Stimulated activated CD8-positive, alpha-beta memory T cell treated with anti-CD3 and anti-CD28 coated beads, Interleukin-7, amount 100 ng/mL, for 1 hour (primary cell): ENCODE measurements around the gene RNASE12.
"Not testable (repeated sequence)": the region's sequence is repeated elsewhere in the genome, so short reads cannot be mapped to it uniquely, and the experiment has no call there.

ENCODE experiments used
- DNase-seq, 2 donors: peaks; one replicate each; pipeline ENCODE4 v3.0.0-alpha.2; 2020; ENCODE audit warnings: low read depth in 2 of 2

Gene RNASE12

GRCh38 chr14:20583142-20583541, 8.0 kb downstream of the RNASE12 start:
- DNase-seq, result no peak

- no peak for DNase-seq
Measured at GRCh38 chr14:20580242-20580641, 10.9 kb downstream of the RNASE12 start.

DNA sequence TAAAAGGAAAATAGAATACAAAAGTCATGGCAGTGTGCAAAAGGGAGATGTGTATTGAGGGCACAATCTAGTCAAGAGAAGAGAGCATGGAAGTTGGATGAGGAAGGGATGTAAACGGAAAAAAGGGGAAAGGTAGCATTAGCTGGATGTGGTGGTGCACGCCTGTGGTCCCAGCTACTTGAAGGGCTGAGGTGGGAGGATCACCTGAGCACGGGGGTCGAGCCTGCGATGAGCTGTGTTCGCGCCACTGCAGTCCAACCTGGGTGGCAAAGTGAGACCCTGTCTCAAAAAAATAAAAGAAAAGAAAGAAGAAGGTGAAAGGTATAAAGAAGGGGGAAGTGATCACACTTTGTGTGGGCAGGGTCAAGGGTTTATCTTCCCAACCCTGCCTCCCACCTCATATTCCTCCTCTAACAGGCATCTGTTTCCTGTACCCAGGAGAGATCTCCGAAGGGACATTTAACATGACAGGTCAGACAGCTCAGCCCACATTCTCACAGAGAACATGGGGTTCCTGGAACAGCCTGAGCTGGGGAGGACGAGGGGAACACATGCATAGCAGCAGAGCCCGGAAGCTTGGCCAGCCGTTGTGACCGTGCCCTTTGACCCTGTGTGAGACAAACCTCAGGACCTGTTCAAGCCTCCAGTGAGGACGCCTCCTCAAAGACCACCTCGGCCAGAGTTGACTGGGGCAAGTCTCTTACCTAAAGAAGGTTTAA, 12.2 kb downstream of the RNASE12 start:
- DNase-seq, result no peak

DNA sequence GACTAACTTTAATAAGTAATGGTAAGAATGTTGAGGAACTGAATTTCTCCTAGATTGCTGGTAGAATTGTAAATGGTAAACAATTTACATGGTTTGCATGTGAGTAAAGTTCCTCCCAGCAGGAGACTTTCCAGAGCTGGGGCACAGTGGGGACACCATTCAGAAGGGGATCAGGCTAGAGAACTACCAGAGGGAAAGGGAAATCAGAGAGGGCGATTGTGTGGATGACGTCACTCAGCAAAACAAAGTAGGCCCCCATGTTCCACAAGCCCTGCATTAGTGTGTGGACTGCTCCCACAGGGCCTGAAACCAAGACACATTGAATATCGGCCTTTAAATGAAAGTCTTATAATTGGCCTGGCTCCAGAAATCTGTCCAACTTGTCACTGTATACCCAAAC, 12.9 kb downstream of the RNASE12 start:
- DNase-seq, result no peak

DNA sequence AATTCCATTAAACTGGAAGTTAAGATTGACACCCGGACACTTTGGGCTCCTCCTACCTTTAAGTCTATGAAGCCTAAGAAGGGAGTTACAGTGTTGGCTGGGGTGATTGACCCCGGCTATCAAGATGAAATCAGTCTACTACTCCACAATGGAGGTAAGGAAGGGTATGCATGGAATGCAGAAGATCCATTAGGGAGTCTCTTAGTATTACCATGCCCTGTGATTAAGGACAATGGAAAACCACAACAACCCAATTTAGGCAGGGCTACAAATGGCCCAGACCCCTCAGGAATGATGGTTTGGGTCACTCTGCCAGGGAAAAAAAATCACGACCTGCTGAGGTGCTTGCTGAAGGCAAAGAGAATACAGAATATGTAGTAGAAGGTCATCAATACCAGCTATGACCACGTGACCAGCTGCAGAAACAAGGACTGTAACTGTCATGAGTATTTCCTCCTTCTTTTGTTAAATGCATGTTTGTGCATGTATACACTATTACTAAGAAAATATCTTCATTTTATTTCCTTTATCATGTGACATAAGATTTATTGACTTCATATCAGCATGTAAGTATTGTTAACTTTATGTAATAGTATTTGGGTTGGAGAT, 18.7 kb downstream of the RNASE12 start:
- DNase-seq, result not testable (repeated sequence)

DNA sequence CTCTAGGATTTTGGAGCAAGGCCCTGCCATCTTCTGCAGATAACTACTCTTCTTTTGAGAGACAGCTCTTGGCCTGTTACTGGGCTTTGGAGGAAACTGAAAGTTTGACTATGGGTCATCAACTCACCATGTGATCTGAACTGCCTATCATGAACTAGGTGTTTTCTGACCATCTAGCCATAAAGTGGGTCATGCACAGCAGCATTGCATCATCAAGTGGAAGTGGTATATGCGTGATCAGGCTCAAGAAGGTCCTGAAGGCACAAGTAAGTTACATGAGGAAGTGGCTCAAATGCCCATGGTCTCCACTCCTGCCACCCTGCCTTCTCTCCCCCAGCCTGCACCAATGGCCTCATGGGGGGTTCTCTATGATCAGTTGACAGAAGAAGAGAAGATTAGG, 20.5 kb downstream of the RNASE12 start:
- DNase-seq, result not testable (repeated sequence)

DNA sequence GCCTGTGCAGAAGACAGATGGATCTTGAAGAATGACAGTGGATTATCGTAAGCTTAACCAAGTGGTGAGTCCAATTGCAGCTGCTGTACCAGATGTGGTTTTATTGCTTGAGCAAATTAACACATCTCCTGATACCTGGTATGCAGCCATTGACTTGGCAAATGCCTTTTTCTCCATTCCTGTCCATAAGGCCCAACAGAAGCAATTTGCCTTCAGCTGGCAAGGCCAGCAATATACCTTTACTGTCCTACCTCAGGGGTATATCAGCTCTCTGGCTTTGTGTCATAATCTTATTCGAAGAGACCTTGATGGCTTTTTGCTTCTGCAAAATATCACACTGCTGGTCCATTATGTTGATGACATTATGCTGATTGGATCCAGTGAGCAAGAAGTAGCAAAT, 21.3 kb downstream of the RNASE12 start:
- not testable (repeated sequence) for DNase-seq

DNA sequence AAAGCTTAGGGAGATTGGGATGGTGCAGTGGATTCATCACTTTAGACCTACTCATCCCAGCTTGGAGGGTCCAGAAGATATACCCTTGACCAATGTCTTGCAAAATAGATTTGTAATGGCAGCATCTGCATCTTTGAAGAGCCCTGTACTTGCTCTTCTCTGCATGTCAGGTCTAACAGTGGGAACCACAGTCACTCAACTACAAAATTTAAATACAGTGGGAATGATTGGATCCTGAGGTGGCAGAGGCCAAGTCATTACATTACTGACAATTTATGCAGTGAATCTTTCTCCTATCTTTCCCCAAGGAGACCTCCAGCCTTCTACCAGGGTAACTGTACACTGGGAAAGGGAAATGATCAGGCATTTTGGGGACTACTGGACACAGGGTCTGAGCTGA, 22.1 kb downstream of the RNASE12 start:
- DNase-seq, result no peak

- DNase-seq, result no peak
Measured at GRCh38 chr14:20568393-20568792, 22.8 kb downstream of the RNASE12 start.

- not testable (repeated sequence) for DNase-seq
Measured at GRCh38 chr14:20567199-20567598, 24.0 kb downstream of the RNASE12 start.

- DNase-seq, result no peak
Measured at GRCh38 chr14:20564501-20564997, 26.6 kb downstream of the RNASE12 start.

DNA sequence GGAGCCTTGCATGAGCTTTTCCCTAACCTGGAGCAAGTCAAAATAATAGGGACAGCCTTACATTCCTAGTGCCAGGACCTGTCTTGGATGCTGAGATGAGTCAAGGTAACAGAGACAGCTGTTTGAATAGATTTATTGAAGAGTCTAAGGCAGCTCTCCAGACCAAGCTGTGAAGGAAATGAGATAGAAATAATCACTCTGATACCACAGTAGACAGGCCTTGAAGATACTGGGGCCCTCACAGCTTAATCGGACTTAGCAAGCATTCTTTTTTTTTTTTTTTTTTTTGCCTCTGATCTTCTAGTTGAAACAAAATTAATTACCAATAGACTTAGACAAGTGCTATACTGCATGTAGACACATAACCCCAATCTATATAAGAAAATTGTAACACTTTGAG, 27.2 kb downstream of the RNASE12 start:
- no peak for DNase-seq

DNA sequence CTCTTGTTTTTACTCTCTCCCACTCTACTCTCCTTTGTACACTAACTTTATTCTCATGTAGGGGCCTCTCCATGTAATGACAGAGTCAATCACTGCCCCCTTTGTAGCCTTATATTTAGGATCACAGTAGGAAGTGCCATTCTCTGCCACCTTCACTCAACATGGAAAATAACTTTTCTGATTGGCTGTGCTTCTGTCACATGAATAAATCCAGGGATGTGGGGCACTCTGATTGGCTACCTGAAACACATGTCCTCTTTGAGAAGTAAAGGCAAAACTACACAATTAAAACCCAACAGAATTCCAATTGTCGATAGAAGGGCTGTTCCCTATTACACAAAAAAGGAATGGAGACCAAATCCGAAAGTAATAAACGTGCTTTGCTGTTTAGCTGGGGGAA, 30.2 kb downstream of the RNASE12 start, which contains the start of gene RNASE9:
RNASE9 (minus strand) TSS at position 87 of the 400 bp plus-strand sequence.
- DNase-seq, result no peak

GRCh38 chr14:20559461-20559904, 31.7 kb downstream of the RNASE12 start:
- DNase-seq, result no peak

GRCh38 chr14:20557212-20557542, 34.0 kb downstream of the RNASE12 start:
- no peak for DNase-seq

DNA sequence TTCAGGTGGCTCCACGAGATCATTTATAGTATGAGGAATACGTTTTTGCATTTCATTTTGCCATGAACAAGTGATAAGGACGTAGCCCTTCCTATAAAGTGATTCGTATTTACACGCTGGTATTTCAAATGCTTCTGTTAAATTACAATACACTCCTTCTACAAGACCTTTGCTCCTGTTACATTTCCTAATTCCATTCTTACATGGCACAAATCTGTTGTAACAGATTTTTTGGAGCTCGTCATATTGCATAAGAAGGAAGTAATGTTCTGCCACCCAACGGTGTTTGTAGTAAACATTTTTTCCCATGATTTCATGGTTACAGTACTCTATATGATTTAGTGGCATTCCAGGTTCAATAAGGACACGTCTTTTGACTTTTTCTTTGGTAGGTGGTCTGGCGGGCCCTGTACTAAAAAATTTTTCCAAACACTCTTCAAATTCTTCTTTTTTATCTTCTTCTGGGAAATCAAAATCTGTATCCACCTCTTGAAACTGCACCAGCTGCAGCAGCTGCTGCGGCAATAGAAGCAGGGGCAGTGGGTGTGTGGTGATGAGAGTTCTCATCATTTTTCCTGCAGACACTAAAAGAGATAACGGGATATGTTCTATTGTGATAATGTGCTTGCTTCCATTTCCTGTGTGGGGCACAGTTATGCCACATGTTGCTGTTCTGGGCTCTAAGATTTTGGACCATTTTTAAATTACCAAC, 34.5 kb downstream of the RNASE12 start:
- no peak for DNase-seq

GRCh38 chr14:20555845-20556244, 35.3 kb downstream of the RNASE12 start:
- DNase-seq, result no peak

GRCh38 chr14:20553024-20553423, 38.2 kb downstream of the RNASE12 start:
- no peak for DNase-seq

- DNase-seq, result no peak
Measured at GRCh38 chr14:20551606-20552005, 39.6 kb downstream of the RNASE12 start.

GRCh38 chr14:20550926-20551325, 40.2 kb downstream of the RNASE12 start:
- DNase-seq, result no peak

DNA sequence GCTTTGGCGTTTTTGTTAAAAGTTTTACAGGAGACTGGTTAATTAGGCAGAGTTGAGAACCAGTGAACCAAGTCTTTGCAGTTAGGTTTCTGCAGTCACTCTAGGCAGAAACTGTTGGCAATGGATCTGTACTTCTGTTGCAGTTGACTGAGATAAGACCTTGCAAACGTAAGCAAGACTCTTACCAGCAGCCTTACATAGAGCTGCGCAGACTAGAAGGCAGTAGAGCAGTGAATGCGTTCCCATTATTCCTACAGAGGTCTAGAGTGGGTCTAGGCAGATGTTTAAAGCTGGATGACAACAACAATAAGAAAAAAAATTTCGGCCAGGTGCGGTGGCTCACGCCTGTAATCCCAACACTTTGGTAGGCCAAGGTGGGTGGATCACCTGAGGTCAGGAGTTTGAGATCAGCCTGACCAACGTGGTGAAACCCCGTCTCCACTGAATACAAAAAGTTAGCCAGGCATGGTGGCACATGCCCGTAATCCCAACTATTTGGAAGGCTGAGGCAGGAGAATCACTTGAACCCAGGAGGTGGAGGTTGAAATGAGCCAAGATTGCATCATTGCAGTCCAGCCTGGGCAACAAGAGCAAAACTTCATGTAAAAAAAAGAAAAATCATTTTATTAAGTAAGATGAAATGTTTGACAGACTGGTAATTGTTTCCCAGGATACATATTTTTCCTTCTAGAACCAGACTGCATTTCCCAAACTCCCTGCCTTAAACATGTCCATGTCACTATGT, 42.6 kb downstream of the RNASE12 start:
- no peak for DNase-seq

GRCh38 chr14:20546877-20547276, 44.3 kb downstream of the RNASE12 start:
- no peak for DNase-seq
